Thoracic aorta (tissue), 2 donors: Measurements from ENCODE around the gene ZNF181. TPM values are rescaled to one million over a fixed set of nuclear protein-coding genes. Genes with fewer than 3 reads are reported as not detected.
A peak's percentile ranks its signal among the peaks of the same experiment; 100 is the strongest.

Source experiments
- ATAC-seq: fragments of 150-250 bp; one replicate; pipeline ENCODE4 v1.8.0; 2017; ENCODE audit warnings: low read depth; ENCODE audit not compliant: insufficient number of reproducible peaks, low FRiP score
- DNase-seq: peaks from one replicate; pipeline ENCODE4 v3.0.0-alpha.2; 2020; ENCODE audit warnings: low spot score
- H3K27ac ChIP-seq, 2 donors: fragments of 200-600 bp; sonication (generic); 1 replicate in 1 of 2; 2 replicates in 1 of 2; pipeline ENCODE4 v1.5.1; 2016; ENCODE audit warnings: mild to moderate bottlenecking in 2 of 2, moderate library complexity in 2 of 2
- H3K27me3 ChIP-seq: fragments of 200-600 bp; sonication (generic); replicated peaks from 2 replicates; pipeline ENCODE4 v1.6.0; 2016; ENCODE audit warnings: mild to moderate bottlenecking; ENCODE audit not compliant: insufficient read depth
- H3K36me3 ChIP-seq: fragments of 200-600 bp; sonication (generic); one replicate; pipeline ENCODE4 v1.5.1; 2016
- H3K4me1 ChIP-seq, 2 donors: fragments of 200-600 bp; sonication (generic); 1 replicate in 1 of 2; 2 replicates in 1 of 2; pipeline versions ENCODE4 v1.5.1 to v1.6.0; 2016; ENCODE audit warnings: low read depth in 2 of 2, mild to moderate bottlenecking in 1 of 2; ENCODE audit not compliant: control insufficient read depth in 1 of 2
- H3K4me3 ChIP-seq: fragments of 200-600 bp; sonication (generic); 2 replicates; pipeline ENCODE4 v1.5.1; 2016; ENCODE audit warnings: mild to moderate bottlenecking
- H3K9me3 ChIP-seq: fragments of 200-600 bp; sonication (generic); 2 replicates; pipeline ENCODE4 v1.5.1; 2016
- total RNA-seq, 2 donors: library from RNA; depleted of rRNA; stranded (reverse); fragments of >200 nt; gene quantifications; one replicate each; pipeline versions ENCODE4 v1.1.0 to v1.2.3, GENCODE V29; 2016
- TF ChIP-seq, protein P1 (sequence below): fragments of 200-600 bp; sonication (generic); IDR thresholded peaks from one replicate; pipeline ENCODE4 v1.5.1; 2019; ENCODE audit warnings: antibody characterized with exemption

Gene ZNF181
- total RNA-seq, 2 donors from 2014 or later, result 23.0 to 78.0 TPM

DNA sequence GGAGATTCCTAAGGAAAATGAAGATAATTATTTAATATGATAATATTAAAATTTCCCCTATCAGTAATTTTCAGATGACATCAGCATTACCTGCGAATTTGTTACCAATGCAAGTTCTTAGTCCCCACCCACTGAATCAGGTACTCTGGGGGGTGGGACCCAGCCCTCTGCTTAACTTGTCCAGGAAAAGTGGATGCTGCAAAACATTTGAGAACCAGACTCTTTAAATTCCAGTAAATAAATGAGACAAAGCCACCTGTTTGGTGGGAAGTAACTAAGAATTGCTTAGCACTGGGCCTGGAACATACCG is 39.5 kb downstream of the ZNF181 start:
- Histone ChIP-seq H3K27ac (no peak overlapping the region), H3K9me3 (no peaks in the 10 kb centered on the region), H3K4me3 (peak overlapping the region; percentile 97), H3K36me3 (peaks cover 6% of the 10 kb centered on the region), H3K4me1 (peaks cover 9 to 10% of the 10 kb centered on the region in 2 donors), H3K27me3 (no peaks in the 10 kb centered on the region)
- no peak for DNase-seq
- TF ChIP-seq, protein P1, sequence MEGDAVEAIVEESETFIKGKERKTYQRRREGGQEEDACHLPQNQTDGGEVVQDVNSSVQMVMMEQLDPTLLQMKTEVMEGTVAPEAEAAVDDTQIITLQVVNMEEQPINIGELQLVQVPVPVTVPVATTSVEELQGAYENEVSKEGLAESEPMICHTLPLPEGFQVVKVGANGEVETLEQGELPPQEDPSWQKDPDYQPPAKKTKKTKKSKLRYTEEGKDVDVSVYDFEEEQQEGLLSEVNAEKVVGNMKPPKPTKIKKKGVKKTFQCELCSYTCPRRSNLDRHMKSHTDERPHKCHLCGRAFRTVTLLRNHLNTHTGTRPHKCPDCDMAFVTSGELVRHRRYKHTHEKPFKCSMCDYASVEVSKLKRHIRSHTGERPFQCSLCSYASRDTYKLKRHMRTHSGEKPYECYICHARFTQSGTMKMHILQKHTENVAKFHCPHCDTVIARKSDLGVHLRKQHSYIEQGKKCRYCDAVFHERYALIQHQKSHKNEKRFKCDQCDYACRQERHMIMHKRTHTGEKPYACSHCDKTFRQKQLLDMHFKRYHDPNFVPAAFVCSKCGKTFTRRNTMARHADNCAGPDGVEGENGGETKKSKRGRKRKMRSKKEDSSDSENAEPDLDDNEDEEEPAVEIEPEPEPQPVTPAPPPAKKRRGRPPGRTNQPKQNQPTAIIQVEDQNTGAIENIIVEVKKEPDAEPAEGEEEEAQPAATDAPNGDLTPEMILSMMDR, result no peak
- ATAC-seq, result no peak

DNA sequence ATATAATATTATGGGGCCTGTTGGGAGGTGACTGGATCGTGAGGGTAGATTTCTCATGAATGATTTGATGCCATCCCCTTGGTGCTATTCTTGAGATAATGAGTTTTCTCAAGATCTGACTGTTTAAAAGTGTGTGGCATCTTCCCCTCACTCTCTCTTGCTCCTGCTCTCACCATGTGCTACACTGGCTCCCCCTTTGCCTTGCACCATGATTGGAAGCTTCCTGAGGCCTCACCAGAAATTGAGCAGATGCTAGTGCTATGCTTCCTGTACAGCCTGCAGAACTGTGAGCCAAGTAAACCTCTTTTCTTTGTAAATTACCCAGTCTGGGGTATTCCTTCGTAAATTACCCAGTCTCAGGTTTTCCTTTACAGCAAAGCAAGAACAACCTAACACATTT is 40.8 kb downstream of the ZNF181 start:
- Histone ChIP-seq H3K4me3 (no peak overlapping the region), H3K36me3 (no peaks in the 10 kb centered on the region), H3K27me3 (no peaks in the 10 kb centered on the region), H3K4me1 (peaks cover 9 to 10% of the 10 kb centered on the region in 2 donors), H3K27ac (no peak overlapping the region), H3K9me3 (no peaks in the 10 kb centered on the region)
- TF ChIP-seq, protein P1, result no peak
- no peak for ATAC-seq
- no peak for DNase-seq

DNA sequence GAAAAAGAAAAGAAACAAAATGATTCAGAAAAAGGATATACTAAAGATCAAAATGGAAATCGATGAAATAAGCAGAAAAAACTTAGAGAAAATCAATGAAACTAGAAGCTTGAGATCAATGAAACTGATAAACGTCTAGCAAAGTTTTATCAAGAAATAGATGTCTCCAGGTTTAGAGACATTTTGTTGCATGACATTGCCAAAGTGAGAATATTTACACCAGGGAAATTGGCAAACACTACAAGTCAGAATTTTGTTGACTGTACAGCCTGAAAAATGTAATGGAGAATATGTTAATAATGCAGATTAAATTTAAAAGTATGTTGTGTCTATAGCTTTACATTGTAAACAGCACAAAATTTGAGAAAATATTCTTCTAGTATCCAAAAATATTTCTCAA is 44.3 kb downstream of the ZNF181 start:
- TF ChIP-seq, protein P1, result no peak
- ATAC-seq, result no peak

DNA sequence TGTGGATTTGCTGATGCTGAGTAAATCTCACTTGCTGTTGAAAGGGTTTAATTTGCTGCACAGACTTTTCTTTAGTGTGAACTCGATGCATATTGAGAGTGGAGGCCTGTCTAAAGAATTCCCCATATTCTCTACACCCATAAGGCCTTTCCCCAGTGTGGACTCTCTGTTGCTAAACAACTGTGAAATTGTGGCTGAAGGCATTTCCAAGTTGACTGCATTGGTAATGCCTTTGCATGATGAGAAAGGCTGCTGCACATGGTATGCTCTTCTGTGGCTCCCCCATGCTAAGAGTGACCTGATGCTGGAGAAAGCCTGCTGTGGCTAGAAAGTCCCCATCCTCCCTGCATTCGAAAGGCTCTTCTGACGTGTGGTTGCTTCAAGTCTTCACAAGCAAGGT is 45.6 kb downstream of the ZNF181 start:
- DNase-seq, result no peak
- H3K36me3 ChIP-seq, result no peaks in the 10 kb centered on the region
- no peak overlapping the region for H3K4me3 ChIP-seq
- ATAC-seq, result no peak
- no peaks in the 10 kb centered on the region for H3K9me3 ChIP-seq
- TF ChIP-seq, protein P1, result no peak
- no peaks in the 10 kb centered on the region for H3K4me1 ChIP-seq
- no peak overlapping the region for H3K27ac ChIP-seq
- H3K27me3 ChIP-seq, result no peaks in the 10 kb centered on the region

More for the DNA sequence above, 44.3 kb downstream of the ZNF181 start:
- H3K27me3 ChIP-seq, result no peaks in the 10 kb centered on the region
- no peak overlapping the region for H3K27ac ChIP-seq
- no peaks in the 10 kb centered on the region for H3K9me3 ChIP-seq
- no peak overlapping the region for H3K4me3 ChIP-seq
- H3K36me3 ChIP-seq, result no peaks in the 10 kb centered on the region
- no peak for DNase-seq
- no peaks in the 10 kb centered on the region for H3K4me1 ChIP-seq

DNA sequence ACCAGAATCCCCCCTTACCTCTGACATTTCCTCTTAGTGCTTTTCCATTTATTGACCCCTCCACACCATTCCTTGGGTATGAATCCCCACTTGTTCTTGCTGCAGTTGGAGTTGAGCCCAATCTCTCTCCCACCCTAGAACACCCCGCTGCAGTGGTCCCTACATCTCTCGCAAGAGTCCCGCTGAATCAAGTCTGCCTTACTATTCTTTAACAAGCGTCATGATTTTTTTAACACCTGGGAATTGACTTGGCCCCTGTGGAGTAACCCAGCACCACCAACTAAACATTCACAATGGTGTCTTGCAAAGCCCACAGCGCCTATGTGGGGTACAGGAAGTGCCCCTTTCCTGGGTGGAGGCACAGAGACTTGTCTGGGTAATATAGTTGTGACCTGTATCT is 52.2 kb downstream of the ZNF181 start:
- DNase-seq, result no peak
- ATAC-seq, result no peak
- no peaks in the 10 kb centered on the region for H3K4me1 ChIP-seq

More for the DNA sequence above, 52.2 kb downstream of the ZNF181 start:
- TF ChIP-seq, protein P1, result no peak
- H3K27ac ChIP-seq, result no peak overlapping the region
- no peaks in the 10 kb centered on the region for H3K36me3 ChIP-seq
- no peaks in the 10 kb centered on the region for H3K9me3 ChIP-seq
- H3K27me3 ChIP-seq, result no peaks in the 10 kb centered on the region
- no peak overlapping the region for H3K4me3 ChIP-seq
